Activated CD8-positive, alpha-beta memory T cell treated with anti-CD3 and anti-CD28 coated beads for 48 hours (primary cell): Measurements from ENCODE around the gene NNMT.

Experiments
- DNase-seq, 3 experiments: peaks; one replicate each; pipeline ENCODE4 v3.0.0-alpha.2; 2020; ENCODE audit warnings: low read depth in 2 of 3, low spot score in 2 of 3

NNMT gene

DNA sequence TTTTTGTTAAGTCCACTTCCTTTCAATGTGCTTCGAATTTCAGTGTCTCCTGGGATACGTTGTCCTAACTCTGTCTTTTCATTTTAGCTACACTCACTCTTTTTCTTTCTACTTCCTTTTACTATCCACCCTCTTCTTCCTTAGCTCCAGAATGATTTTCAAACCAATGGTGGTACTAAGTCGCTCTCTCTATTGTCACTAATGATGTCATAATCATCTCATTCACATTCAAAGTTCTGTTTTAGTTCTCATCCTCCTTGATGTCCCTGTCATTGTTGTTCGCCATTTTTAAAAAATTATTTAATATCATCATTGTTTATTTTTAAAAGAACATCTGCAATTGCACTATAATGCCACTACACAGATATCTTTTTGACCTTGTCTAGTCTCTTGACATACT, 47.3 kb downstream of the NNMT start:
- DNase-seq: no peak

DNA sequence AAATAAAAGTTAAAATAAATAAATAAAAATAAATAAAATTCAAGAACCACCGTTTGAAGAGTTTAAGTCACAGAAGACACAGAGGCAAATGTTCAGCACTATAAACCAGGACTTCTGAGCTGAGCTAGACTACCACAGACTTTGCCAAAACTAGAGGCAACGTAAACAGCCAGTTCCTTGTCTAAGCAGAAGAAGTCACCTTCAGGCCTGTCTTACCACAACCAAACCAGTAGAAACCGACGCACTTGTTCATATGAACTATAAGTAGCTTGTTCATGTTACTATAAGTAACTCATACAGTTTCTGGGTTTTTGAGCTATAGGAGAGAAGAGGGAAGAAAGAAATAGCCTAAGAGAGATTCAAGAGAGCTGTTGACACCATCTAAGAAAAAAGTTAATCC, 48.3 kb downstream of the NNMT start:
- DNase-seq: no peak

GRCh38 chr11:114345575-114346222, 49.5 kb downstream of the NNMT start:
- DNase-seq: no peak

GRCh38 chr11:114346709-114347141, 50.5 kb downstream of the NNMT start:
- no peak for DNase-seq

DNA sequence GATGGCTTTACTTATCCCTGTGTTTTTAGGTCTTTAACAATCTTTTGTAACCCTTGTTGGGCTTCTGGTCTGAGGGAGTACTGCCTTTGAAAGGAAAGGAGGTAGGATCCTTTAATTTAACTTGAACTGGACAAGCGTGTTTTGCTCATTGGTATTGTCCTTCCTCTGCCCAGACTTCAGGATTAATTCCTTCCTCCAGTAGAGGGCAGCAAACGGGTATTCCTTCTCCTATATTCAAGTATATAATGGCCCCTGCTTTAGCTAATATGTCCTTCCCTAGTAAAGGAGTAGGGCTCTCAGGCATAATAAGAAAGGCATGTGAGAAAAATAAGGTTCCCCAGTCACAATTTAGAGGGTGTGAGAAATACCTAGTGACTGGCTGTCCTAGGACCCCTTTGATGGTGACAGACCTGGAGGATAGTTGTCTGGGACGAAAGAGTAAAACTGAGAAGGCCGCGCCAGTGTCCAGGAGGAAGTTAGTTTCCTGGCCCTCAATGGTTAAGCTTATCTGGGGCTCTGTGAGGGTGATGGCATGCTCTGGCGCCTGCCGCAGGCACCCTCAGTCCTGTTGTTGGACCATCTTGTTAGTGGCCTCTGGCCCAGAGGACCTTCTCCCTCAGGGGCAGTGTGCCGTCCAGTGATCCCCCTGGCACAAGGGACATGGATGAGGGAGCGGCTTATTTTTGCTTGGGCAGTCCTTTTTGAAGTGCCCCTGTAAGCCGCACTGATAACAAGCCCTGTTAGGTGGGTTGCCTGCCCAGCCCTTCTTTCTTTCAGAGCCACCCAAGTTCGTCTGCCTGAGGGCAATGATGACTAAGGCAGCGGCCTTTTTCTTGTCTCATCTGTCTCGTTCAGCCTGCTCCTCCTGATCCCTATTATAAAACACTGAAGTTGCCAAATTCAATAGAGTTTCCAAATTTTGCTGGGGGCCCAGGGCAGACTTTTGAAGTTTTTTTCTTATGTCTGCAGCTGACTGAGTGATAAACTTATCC, 52.3 kb downstream of the NNMT start:
- DNase-seq: no peak

DNA sequence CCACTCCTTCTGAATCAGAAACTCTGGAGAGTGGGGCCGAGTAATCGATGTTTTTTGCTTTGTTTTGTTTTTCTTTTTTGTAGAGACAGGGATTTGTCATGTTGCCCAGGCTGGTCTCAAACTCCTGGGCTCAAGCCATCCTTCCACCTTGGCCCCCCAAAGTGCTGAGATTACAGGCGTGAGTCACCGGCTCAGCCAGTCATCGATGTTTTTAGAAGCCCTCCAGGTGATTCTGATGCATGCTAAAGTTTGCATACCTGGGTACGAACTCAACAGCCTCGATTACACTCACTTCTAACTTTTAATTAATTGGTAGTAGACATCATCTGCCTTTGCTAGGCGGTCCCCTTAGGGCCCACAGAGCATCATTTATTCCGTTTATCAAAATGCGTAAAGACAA, 53.8 kb downstream of the NNMT start:
- no peak for DNase-seq

- no peak for DNase-seq
Measured at GRCh38 chr11:114353443-114353842, 57.2 kb downstream of the NNMT start.

DNA sequence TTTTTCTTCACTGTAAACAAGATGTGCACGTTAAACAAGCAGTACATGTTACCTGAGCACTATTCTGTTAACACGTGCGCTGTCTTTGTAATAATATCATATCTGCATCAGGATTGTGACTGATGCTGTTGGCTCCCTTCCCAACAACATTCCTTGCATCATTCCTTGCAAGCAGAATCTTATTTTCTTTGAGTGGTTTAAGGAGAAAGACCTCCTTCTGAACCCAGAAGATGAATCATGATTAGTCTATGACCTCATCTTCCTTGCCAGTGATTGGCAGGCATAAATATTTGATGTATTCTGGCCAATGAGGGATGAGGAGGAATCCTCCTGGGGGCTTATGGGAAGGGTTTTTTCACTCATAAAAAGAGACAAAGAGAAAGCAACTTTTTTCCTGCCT, 57.9 kb downstream of the NNMT start:
- no peak for DNase-seq

GRCh38 chr11:114358716-114359115, 62.5 kb downstream of the NNMT start:
- DNase-seq: no peak

DNA sequence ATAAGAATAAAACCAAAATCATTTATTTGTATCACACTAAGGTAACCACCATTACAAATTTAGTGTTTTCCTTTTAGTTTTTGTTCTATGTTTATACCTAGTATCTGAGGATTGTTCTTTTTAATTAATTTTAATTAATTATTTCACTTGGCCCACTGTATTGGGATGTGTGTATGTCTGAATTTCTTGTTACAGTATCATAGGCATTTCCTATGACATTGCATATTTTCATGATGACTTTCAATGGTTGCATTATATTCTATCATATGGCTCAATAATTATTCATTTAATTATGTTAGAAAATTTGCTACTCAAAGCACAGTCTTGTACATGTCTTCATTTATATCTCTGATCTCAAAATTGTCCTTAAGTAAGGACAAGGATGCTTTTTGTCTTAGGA, 63.1 kb downstream of the NNMT start:
- DNase-seq: no peak

- DNase-seq: no peak
Measured at GRCh38 chr11:114362326-114362725, 66.1 kb downstream of the NNMT start.

GRCh38 chr11:114362958-114363357, 66.8 kb downstream of the NNMT start:
- no peak for DNase-seq
